Stimulated activated CD8-positive, alpha-beta memory T cell treated with anti-CD3 and anti-CD28 coated beads, Interleukin-15, amount 100 ng/mL, for 24 hours (primary cell): ENCODE results near the gene FNDC8.
"Not testable (repeated sequence)": the region's sequence is repeated elsewhere in the genome, so short reads cannot be mapped to it uniquely, and the experiment has no call there.

ENCODE experiments used
- DNase-seq: peaks from one replicate; pipeline ENCODE4 v3.0.0-alpha.2; 2020; ENCODE audit warnings: low read depth

The FNDC8 gene

DNA sequence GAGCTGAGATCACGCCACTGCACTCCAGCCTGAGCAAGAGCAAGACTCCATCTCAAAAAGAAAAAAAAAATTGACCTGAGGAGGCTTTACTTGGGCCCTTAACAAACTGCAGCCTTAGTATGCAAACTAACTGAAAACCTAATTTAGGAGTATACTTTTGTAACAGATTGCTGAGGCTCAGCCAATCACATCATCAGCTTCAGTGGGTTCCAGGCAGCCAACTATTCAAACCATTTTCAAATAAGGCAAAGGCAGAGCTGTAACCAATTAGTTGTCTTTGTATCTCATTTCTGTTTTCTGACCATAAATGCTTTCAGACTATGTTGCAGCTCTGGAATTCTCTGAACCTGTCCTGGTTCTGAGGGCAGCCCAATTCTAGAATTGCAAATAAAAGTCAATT lies 25.7 kb upstream of the FNDC8 start:
- DNase-seq = no peak

- DNase-seq = no peak
Observed at GRCh38 chr17:35097776-35098175, 23.6 kb upstream of the FNDC8 start.

- DNase-seq = no peak
Observed at GRCh38 chr17:35099908-35100307, 21.5 kb upstream of the FNDC8 start.

DNA sequence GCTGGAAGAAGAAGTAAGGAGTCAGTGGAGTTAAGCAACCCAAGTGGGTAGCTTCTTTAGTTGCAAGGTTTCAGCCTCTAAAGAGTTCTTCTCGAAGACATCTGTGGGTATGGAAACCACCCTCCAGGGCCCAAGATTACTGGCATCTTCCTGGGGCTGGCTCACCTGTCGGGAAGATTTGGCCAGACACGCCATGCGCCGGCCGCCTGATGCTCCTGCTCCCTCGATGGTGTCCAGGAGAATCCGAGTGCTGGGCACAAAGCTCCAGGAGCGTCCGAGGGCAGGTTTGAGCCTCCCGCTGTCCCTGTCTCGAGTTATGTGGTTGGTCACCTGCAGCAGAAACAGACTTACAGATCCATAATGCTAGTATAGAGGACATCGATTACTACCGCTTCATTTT lies 20.4 kb upstream of the FNDC8 start:
- no peak for DNase-seq

DNA sequence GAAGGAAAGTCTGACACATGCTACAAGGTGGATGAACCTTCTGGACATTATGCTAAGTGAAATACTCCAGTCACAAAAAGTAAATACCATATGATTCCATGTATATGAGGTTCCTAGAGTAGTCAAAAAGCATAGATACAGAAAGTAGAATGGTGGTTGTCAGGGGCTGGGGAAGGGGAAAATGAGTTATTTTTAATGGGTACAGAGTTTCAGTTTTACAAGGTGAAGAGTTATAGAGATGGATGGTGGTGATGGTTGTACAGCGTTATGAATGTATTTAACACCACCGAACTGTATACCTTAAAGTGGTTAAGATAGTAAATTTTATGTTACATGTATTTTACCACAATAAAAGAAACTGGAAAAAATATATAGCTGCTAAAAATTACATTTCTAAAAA lies 19.7 kb upstream of the FNDC8 start:
- DNase-seq = no peak

DNA sequence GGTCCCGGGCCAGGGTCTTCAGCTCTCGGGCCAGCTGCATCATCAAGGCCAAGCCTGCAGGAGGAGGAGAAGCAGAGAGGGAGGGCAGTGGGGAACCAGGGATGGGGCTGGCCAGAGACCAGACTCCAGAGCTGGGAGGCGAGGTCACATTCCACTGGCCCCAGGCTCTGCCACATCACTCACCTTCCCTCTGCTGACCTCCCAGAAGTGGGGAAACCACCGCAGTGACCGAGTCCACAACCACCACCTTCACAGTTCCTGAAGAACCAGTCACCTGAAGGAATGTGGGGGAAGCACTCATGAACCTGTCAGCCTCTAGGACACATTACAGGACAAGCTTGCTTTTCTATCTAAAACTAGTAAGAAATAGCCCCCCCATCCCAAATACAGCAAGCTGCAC lies 18.1 kb upstream of the FNDC8 start:
- no peak for DNase-seq

DNA sequence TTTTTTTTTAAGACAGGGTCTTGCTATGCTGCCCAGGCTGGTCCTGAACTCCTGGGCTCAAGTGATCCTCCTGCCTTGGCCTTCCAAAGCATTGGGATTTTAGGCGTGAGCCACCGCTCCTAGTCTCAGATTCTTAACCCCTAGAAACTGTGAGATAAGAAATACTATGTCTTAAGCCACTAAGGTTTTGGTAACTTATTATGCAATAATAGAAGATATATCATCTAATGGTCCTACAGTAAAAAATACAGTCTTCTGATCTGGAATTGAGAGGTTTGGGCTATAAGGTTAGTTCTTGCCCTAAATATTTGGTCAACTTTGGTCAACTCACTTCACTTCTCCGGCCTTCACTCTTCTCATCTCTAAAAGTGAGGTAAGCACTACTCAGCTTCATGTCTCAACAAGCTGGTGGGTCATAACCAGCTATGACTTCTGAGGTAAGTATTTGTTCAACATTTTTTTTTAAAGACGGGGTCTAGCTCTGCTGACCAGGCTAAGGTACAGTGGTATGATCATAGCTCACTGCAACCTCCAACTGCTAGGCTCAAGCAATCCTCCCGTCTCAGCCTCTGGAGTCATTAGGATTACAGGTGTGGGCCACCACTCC lies 16.5 kb upstream of the FNDC8 start:
- no peak for DNase-seq

- not testable (repeated sequence) for DNase-seq
Observed at GRCh38 chr17:35110791-35111190, 10.6 kb upstream of the FNDC8 start.

DNA sequence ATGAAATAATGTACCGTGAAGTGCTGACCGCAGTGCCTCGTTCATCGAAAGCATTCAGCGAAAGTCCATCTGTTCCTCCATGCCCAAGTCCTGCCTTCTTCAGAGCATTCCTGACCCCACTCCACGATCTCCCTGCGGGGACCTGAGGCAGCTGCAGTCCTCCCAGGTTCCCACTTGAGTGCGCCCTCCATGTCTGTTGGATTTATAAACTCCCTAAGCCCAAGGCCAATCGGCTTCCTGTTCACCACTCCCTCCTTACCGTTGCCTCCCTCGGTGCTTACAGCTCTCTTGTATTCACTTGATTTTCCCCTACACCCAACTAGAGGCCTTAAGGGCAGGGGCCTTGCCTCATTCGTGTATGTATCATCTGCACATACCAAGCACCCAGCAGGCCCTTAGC lies 4.6 kb upstream of the FNDC8 start:
- DNase-seq = no peak

GRCh38 chr17:35117984-35118383 lies 3.4 kb upstream of the FNDC8 start:
- no peak for DNase-seq

- DNase-seq = peak; percentile 73
Observed at GRCh38 chr17:35119370-35120165, 1.8 kb upstream of the FNDC8 start, which contains the start of gene RAD51D. Gene RAD51D, minus strand, starts transcription at chr17:35119860. Its CDS starts 247 bp downstream, at chr17:35119613.

- no peak for DNase-seq
Observed at GRCh38 chr17:35127751-35128514, 6.5 kb downstream of the FNDC8 start.

DNA sequence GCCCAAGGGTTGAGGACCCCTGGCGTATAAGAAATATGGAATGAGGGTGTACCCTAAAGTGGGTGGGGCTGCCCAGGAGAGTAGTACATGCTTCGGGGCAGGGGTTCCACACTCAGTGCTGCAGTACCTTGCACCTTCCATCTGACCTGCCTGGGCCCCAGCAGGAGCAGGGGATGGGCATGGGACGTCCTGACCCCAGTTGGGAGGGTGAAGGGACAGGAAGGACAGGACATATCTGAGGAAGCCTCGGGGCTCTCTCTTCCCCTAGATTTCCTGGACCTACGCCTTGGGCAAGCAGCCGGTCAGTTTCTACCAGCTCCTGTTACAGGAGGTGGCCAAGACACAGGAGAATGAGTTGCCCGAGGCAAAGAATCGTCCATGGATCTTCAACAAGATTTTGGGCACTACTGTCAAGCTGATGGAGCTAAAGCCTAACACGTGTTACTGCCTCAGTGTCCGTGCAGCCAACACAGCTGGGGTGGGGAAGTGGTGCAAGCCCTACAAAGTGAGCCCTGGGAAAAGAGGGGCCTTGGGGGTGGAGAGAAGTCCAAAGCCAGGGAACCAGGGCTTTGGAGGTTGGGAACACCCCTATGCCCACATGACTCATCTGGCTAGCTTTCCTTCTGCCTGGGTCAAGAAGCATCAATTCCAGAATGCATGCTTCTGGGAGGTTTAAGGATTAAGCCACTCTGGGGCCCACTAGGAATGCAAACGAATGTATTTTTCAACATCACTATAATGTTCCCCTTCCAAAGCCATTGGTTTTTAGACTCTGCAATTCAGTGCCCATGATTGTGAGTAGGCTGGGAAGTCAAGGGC lies 7.9 kb downstream of the FNDC8 start:
- no peak for DNase-seq

- no peak for DNase-seq
Observed at GRCh38 chr17:35129973-35130351, 8.5 kb downstream of the FNDC8 start.

DNA sequence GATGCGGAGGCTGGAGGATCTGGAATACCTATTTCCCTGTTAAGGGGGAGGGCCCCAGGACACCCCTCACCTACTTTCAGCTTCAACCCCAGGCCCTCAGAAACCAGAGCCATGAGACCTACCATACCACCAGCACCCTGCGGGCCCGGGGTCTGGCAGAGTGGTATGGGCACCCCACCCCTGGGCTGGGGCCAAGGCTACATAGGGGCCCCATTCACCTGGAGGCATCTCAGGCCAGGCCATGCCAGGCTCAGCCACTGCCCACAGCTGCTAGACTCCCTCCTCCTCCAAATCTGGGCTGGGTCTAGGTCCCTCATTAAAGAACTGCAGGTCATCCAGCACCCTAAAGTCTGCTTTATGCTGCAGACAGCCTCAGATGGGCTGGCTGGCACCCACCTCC lies 9.0 kb downstream of the FNDC8 start:
- no peak for DNase-seq

DNA sequence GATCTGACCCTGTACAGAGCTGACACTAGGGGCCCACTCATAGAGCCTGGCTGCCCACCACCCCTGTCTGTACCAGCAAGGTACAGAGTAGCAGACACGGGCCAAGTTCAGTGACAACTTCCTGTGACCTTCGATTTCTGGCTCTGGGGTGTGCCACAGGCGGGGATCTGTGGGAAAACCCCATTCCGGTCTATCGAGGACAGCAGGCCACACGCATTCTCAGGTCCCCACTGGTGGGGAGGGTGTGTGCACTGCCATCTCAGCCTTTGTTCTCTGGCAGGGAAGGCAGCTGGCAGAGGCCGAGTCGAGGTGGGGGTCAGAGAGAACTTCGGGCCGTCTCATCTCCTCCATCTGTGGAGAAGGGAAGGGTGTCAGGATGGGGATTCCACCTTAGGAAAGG lies 10.7 kb downstream of the FNDC8 start:
- no peak for DNase-seq

DNA sequence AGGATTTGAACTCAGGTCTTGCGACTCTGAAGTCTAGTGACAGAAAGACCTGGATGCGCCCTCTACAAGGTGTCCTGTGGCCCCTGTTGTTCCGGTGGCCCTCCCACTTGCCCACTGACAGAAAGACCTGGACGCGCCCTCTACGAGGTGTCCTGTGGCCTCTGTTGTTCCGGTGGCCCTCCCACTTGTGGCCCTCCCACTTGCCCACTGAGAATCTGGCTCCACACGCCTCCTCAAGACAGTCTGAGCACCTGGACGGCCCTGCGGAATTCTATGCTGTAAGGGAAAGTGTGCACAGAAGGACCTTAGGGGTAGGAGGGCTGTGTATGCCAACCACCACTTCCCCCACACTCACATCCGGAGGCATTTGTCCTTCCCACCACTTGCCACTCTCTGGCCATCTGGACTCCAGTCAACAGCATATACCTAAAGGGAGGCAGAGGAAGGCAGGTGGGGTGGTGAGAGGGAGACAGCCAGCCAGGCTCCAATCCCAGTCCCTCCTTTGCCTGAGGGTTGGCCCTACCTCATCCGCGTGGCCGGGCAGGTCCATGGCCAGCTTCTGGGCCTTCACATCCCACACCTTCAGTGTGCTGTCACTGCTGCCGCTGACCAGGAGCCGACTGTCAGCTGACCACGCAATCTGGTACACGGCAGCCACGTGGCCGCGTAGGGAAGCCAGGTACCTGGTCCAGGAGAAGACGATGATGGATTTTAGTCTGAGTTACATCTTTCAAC lies 11.6 kb downstream of the FNDC8 start:
- DNase-seq = no peak

GRCh38 chr17:35135322-35135721 lies 13.9 kb downstream of the FNDC8 start:
- no peak for DNase-seq

DNA sequence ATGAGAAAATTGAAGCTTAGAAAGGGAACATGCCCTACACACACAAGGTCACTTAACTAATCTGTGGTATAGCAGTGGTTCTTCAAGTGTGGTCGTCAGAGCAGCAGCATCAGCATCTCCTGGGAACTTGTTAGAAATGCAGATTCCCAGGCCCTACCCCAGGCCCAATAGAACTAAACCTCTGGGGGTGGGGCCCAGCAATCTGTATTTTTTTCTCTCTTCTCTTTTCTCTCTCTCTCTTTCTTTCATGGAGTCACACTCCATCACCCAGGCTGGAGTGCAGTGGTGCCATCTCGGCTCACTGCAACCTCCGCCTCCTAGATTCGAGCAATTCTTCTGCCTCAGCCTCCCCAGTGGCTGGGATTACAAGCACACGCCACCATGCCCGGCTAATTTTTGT lies 16.8 kb downstream of the FNDC8 start:
- DNase-seq = no peak

DNA sequence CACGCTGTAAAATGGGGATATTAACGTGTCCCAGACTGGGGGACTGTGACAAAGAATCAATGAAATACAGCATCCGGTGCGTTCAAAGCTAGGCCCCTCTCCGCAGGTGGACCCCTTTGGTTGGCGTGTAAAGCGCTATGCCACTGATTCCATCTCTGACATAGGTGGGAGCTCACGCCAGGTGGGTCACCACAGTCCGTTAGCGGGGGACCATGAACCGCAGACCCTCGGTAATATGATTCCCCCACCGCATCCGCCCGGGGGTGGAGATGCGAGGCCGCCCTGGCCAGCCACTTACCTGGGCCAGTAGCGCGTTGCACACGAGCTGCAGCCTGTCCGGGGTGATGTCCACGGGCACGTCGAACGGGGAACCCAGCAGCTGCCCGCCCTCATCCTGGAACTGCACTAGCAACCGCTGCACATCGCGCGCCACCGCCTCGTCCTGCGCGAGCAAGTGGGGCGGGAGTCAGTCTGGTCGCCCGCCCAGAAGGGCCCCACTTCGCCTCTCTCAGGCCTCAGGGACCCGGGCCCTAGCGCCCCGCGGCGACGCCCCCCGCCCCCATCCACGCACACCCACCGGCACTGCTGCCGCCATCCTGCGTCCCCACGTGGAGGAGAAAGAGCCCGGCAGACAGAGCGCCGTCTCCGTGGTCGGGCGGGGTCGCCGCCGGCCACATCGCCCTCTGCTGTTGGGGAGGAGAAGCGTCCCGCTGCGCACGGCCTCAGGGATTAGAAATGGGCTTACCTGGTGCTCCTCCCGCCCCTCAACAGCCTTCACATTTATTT lies 20.5 kb downstream of the FNDC8 start, which contains the start of gene NLE1:
Gene NLE1, minus strand, starts transcription at position 623 of the 786 bp plus-strand sequence. Its CDS starts 28 bp downstream, at position 595.
- peak; percentile 81 for DNase-seq

- DNase-seq = no peak
Observed at GRCh38 chr17:35142467-35142796, 21.0 kb downstream of the FNDC8 start.
